NT2/D1 (cell line): Measurements from ENCODE around the gene MLPH.

Source experiments
- YY1 ChIP-seq: IDR thresholded peaks from 2 replicates; pipeline ENCODE4 v1.6.1; 2011; ENCODE audit not compliant: insufficient read length, insufficient read depth
- ZNF274 ChIP-seq: IDR thresholded peaks from 2 replicates; pipeline ENCODE4 v1.6.1; 2011; ENCODE audit warnings: mild to moderate bottlenecking, low read depth, low read length

DNA sequence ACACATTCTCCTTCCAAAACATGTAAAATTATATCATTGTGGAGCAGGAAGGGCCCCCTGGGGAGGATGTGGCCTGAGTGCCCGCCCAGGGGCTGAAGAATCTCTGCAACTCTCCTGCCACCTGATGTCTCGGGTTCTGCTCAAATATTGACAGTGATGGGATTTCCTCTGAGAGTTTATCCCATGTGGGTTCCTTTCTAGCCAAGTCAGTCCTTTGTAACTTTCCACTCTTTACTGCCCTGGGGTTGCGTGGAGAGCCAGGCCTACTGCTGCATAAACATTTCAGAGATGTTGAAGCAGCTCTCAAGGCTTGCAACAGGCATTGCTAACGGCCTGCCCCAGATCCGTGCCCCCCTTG is 107.4 kb downstream of the MLPH start:
- no peak for TF ChIP-seq ZNF274
- TF ChIP-seq YY1 = no peak
